CD1c-positive myeloid dendritic cell (primary cell): ENCODE measurements around the gene STARD3NL.
A peak's percentile ranks its signal among the peaks of the same experiment; 100 is the strongest.

Experiments used
- DNase-seq: peaks from one replicate; pipeline ENCODE4 v3.0.0-alpha.2; 2016; ENCODE audit errors: extremely low spot score

STARD3NL gene

GRCh38 chr7:38185395-38186307 lies 7.6 kb downstream of the STARD3NL start:
- DNase-seq: no peak

GRCh38 chr7:38186593-38187314 lies 8.7 kb downstream of the STARD3NL start:
- no peak for DNase-seq

- DNase-seq: no peak
These were observed 9.9 kb downstream of the STARD3NL start for GRCh38 chr7:38187794-38188440.

- no peak for DNase-seq
These were observed 11.3 kb downstream of the STARD3NL start for GRCh38 chr7:38189231-38189938.

GRCh38 chr7:38190011-38190410 lies 12.0 kb downstream of the STARD3NL start:
- no peak for DNase-seq

- DNase-seq: no peak
These were observed 13.7 kb downstream of the STARD3NL start for GRCh38 chr7:38191791-38192190.

- no peak for DNase-seq
These were observed 14.3 kb downstream of the STARD3NL start for GRCh38 chr7:38192327-38192726.

GRCh38 chr7:38195804-38196595 lies 18.0 kb downstream of the STARD3NL start:
- no peak for DNase-seq

GRCh38 chr7:38198366-38198765 lies 20.3 kb downstream of the STARD3NL start:
- DNase-seq: no peak

- DNase-seq: no peak
These were observed 21.1 kb downstream of the STARD3NL start for GRCh38 chr7:38199154-38199553.

GRCh38 chr7:38199782-38200181 lies 21.7 kb downstream of the STARD3NL start:
- DNase-seq: no peak

GRCh38 chr7:38206071-38206470 lies 28.0 kb downstream of the STARD3NL start:
- no peak for DNase-seq

GRCh38 chr7:38207843-38208242 lies 29.8 kb downstream of the STARD3NL start:
- no peak for DNase-seq

- no peak for DNase-seq
These were observed 33.4 kb downstream of the STARD3NL start for GRCh38 chr7:38211486-38211885.

GRCh38 chr7:38211940-38212339 lies 33.9 kb downstream of the STARD3NL start:
- DNase-seq: no peak

GRCh38 chr7:38215115-38215514 lies 37.1 kb downstream of the STARD3NL start:
- no peak for DNase-seq

GRCh38 chr7:38215735-38216670 lies 38.0 kb downstream of the STARD3NL start:
- peak; percentile 93 for DNase-seq

- DNase-seq: no peak
These were observed 39.6 kb downstream of the STARD3NL start for GRCh38 chr7:38217672-38218071.

- no peak for DNase-seq
These were observed 42.4 kb downstream of the STARD3NL start for GRCh38 chr7:38220452-38220851.
